Activated naive CD4-positive, alpha-beta T cell (primary cell): ENCODE data around the gene NRP1.
"Not testable (repeated sequence)": the region's sequence is repeated elsewhere in the genome, so short reads cannot be mapped to it uniquely, and the experiment has no call there.

Source experiments
- DNase-seq, 4 experiments: peaks; one replicate each; lab custom pipeline; 2025; lab: John Stamatoyannopoulos, UW

NRP1 gene

DNA sequence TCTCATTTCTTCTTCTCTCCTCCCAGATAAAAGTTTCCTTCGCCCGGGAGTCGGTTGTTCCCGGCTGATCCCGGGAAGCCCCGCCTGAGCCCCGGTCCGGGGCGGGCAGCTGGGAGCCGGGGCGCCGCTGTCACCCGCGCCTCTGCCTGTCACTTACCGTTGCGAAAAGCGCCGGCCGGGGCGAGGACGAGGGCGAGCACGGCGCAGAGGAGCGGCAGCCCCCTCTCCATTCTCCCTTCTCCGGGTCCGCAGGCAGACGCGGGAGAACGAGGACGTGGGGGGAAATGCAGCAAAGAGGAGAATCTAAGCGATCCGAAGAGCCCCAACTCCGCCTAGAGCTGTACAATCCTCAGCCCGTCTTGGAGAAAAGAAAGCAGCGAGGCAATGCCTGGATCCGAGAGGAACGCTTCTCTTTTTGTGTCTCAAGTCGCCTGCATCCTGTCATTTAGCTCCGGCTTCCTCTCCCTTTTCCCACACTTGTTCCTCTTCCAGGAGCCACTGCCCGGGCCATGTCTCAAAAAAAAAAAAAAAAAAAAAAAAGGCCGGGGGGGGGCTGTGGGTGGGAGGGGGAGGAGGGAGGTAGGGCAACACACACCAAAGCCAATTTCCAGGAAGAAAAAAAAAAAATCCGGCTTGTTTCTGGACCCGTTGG, at the start of gene NRP1:
NRP1 (minus strand) TSS at position 515 of the 652 bp plus-strand sequence; CDS start at position 230, 285 bp downstream.
- DNase-seq = no peak

- not testable (repeated sequence) for DNase-seq
Observed at GRCh38 chr10:33384201-33384600, 49.7 kb upstream of the NRP1 start.

DNA sequence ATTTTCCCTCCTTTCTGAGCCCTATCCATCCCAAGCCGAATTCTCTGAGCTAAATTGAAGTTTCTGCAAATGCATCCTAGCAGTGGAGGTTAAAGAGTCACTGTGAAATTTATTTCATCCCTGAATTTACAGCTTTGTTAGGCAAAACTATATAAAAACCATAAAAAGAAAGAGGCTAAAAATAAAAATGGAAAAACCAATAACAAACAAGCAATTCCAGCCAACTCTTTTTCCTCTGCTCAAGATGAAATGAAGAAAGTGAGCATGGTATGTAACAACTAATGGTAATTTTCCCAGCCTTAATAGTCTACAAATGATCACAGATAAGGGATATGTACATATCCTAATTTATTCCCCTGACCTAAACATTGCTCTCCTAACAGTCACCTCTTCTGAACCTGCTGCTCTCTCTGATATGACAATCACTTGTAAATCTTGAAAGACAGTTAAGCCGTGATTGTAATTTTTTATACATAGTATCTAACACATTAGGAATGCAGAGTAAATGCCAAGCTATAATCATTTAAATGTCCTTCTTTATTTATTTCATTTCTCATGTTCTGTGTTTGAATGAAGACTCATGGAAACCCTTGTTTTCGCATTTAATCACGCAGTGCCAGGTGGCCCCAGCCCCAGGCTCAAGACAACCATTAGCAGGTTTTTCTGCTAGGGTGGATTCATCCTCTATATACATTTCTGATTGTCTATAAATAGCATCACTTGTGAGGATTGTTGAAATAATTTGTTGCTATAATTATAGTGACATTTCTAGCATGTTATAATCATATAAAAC, 48.6 kb upstream of the NRP1 start:
- no peak for DNase-seq

GRCh38 chr10:33382216-33382600, 47.7 kb upstream of the NRP1 start:
- DNase-seq = no peak

DNA sequence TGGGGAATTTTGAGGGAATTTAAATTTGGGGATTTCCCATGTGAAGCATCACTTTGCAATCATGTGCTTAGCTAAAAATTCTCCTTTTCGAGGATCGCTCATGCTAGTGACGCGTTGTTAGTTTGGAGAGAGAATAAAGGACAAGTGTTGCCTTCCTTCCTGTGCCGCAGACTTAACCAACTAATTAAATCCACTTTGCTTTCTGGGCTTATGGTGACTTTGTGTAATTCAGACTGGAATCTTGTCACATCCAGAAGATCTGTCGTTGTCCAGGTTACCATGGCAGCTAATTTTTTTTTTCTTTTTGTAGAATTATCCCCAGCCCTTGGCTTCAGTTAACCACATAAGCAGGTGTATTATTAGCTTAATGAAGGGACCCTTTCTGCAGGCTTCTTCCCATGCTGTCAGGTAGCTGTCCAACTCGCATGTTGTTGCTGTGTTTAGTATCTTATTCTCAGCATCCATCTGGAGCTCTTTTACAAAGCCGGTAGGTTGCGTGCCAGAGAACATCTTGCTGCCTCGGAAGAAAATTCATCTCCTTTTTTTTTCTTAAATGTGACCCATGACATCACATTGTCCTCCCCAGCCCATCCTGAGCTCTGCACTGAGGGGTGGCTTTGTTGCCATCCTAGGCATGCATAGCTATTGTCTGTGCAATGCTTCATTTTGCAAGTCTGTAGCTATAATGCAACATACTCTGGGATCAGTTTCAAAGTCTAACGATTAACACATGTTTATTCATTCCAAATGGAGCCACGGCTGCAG, 47.2 kb upstream of the NRP1 start:
- no peak for DNase-seq

GRCh38 chr10:33377658-33378025, 43.2 kb upstream of the NRP1 start:
- no peak for DNase-seq

- DNase-seq = no peak
Observed at GRCh38 chr10:33376976-33377657, 42.6 kb upstream of the NRP1 start.

DNA sequence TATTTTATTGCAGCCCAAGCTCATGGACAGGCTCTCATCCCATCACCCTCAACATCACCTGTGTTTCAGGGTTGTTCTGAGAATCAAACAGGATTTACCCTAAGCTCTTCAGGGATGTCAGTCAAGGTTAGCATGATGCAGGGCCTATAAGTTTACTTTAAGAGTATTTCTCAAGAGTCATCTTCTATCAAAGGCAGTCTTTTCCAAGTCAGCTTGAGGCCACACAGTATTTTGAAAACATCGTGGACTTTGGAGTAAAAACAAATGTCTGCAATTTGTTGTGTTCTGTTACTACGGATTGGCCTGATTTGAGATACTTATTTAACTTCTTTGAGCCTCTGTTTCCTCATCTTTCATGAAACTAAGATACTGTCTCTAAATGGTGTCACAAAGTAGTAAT, 42.0 kb upstream of the NRP1 start:
- DNase-seq = no peak

GRCh38 chr10:33373263-33373662, 38.8 kb upstream of the NRP1 start:
- DNase-seq = no peak

- no peak for DNase-seq
Observed at GRCh38 chr10:33371234-33371633, 36.8 kb upstream of the NRP1 start.

DNA sequence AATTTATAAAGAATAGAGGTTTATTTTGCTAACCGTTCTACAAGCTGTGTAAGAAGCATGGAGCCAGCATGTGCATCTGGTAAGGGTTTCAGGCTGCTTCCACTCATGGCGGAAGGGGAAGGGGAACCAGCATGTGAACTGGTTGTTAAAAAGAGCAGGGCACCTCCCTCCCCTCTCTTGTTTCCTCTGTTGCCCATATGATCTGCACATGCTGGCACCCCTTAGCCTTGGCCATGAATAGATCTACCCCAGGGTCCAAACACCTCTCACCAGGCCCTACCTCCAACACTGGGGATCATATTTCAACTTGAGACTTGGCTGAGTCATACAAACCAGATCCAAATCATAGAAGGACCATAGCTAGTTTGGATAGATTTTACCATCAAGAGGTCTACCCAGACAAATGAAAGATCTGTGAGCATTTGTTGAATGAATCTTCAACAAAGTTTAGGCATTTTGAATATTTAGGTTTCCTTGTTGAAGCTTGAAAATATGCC, 36.0 kb upstream of the NRP1 start:
- DNase-seq = no peak

- no peak for DNase-seq
Observed at GRCh38 chr10:33368086-33368485, 33.6 kb upstream of the NRP1 start.

DNA sequence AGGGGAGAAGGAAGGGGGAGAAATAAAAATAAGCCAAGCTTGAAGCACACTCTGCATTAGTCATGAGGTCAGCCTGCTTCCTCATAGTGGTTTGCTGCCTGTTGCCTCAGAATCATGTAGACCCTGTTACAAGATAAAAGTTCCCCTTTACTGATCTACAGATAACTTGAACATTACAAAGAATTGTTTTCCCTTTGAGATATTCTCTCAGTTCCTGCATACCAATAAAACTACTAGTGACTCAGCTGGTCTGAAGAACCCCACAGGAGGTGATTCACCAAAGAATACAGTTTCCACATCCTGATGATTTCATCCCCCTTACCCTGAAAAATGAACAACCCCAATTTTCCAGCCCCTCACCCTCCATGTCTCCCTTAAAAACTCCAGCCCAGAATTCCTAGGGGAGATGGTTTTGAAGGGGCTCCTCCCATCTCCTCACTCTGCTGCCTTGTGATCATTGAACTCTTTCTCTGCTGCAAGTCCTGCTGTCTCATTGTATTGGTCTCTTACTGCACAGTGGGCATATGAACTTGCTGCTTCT, 31.5 kb upstream of the NRP1 start:
- no peak for DNase-seq

GRCh38 chr10:33365301-33365700, 30.8 kb upstream of the NRP1 start:
- DNase-seq = no peak

DNA sequence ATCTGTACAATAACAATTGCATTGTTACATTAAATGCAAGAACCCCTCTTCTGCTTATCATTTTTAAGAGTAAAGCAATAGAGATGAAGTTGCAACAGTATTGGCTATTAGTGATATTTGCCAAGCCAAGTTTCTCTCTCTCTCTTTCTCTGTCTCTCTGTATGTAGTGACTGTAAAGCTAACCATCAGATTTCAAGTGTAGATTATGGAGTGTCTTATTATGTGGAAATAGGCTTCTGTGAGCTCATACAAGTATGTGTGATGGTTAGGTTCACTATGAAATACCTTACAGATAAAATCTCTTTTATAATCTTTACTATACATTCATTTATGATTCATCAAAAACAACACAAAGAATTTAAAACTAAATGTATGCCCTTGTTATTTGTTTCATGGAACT, 28.6 kb upstream of the NRP1 start:
- DNase-seq = no peak

- no peak for DNase-seq
Observed at GRCh38 chr10:33358016-33358415, 23.5 kb upstream of the NRP1 start.

GRCh38 chr10:33355274-33355673, 20.8 kb upstream of the NRP1 start:
- no peak for DNase-seq

GRCh38 chr10:33353853-33354252, 19.4 kb upstream of the NRP1 start:
- no peak for DNase-seq

DNA sequence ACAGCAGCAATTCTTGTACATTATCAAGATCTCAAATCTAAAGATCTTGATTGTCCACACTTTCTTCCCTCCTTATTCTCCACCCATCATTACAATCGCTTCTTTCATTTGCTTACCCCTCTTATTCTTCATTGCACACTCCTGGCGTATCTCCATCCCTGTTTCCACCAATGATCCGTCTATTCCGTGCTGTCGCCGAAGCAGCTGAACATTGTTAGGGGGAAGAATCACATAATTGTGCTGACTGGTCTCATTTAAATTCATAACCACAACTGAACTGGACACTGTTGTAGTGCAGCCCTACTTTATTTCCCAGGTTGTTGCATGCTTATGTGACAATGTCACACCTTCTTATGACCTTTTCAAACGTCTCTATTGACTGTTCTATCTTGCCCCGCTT, 18.9 kb upstream of the NRP1 start:
- DNase-seq = no peak

DNA sequence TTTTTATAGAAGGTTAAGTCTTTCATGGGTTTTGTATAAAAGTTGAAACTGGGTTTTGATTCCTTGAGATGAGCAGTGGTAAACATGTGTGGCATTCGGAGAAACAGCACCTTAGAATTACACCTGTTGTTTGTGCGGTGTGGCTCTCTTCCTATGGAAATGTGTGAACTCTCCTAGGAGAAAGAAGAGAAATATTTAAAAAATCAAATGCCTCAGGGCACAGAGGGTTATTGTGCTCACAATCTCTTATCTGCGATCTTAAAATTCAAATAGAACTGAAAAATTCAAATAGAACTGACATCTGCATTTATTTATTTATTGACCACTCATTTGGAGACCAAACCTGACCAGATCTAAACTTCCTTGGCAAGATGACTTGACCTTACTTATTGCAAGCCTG, 18.1 kb upstream of the NRP1 start:
- DNase-seq = no peak

DNA sequence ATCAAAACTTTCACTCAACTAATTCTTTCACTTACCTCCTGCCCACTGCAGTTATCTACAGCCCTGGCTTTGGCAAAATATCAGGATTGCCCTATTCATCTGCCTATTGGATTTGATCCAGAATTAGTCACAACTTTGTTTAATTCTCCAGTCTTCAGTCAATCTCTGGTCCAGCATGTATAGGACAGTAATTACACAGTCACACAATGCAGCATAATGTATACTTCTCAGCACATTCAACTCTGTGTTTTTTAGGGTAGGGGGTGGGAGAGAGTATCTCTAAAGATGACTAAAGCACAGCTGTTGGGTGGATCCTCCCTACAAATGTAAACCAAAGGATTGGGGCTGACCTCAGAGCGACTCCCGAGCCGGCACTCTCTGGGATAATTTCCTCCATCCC, 17.7 kb upstream of the NRP1 start:
- DNase-seq = no peak

- DNase-seq = no peak
Observed at GRCh38 chr10:33350041-33350440, 15.6 kb upstream of the NRP1 start.
